Nephron (organoid): ENCODE measurements around the gene MRPL48.

Experiments
- H3K27ac Mint-ChIP-seq, 3 experiments: 2 replicates each; pipeline ENCODE4 v1.8.0; 2020; ENCODE audit warnings: mixed read lengths in 3 of 3, mild to moderate bottlenecking in 2 of 3, moderate library complexity in 1 of 3
- H3K27me3 Mint-ChIP-seq: 2 replicates; pipeline ENCODE4 v1.8.0; 2021; ENCODE audit warnings: low read depth, mild to moderate bottlenecking, moderate library complexity, mixed read lengths
- H3K36me3 Mint-ChIP-seq: 2 replicates; pipeline ENCODE4 v1.8.0; 2020; ENCODE audit warnings: low read depth, mixed read lengths
- H3K4me1 Mint-ChIP-seq: 2 replicates; pipeline ENCODE4 v1.8.0; 2020; ENCODE audit warnings: mixed read lengths
- H3K4me3 Mint-ChIP-seq, 3 experiments: 2 replicates each; pipeline ENCODE4 v1.8.0; 2020; ENCODE audit warnings: mild to moderate bottlenecking in 3 of 3, mixed read lengths in 3 of 3, moderate library complexity in 2 of 3
- H3K9me3 Mint-ChIP-seq: 2 replicates; pipeline ENCODE4 v1.8.0; 2020; ENCODE audit warnings: mixed read lengths
- CTCF ChIP-seq, 3 experiments: fragments of 200-600 bp; sonication (generic); IDR thresholded peaks; one replicate each; pipeline ENCODE4 v1.5.0; 2021; ENCODE audit warnings: antibody characterized with exemption in 3 of 3; ENCODE audit not compliant: unreplicated experiment in 3 of 3

MRPL48 gene

GRCh38 chr11:73833067-73833466 is 45.4 kb downstream of the MRPL48 start:
- Mint-ChIP-seq H3K4me3 (no peak overlapping the region), H3K9me3 (no peaks in the 10 kb centered on the region), H3K4me1 (no peaks in the 10 kb centered on the region), H3K27me3 (no peaks in the 10 kb centered on the region), H3K36me3 (peaks cover 22% of the 10 kb centered on the region), H3K27ac (no peak overlapping the region)
- TF ChIP-seq CTCF (IDR thresholded peaks at IDR 0.05; ENCODE audit: unreplicated experiment in 3 of 3), result no peak

- peaks cover 21% of the 10 kb centered on the region for H3K36me3 Mint-ChIP-seq
- H3K9me3 Mint-ChIP-seq, result no peaks in the 10 kb centered on the region
- H3K4me3 Mint-ChIP-seq, result no peak overlapping the region
- H3K27ac Mint-ChIP-seq, result peak overlapping the region in 1 of 3 experiments; percentile 19
- TF ChIP-seq CTCF (IDR thresholded peaks at IDR 0.05; ENCODE audit: unreplicated experiment in 3 of 3), result no peak
- no peaks in the 10 kb centered on the region for H3K4me1 Mint-ChIP-seq
- no peaks in the 10 kb centered on the region for H3K27me3 Mint-ChIP-seq
These were observed 50.9 kb downstream of the MRPL48 start for GRCh38 chr11:73838443-73839122.

- Mint-ChIP-seq H3K9me3 (no peaks in the 10 kb centered on the region), H3K4me3 (no peak overlapping the region), H3K27ac (no peak overlapping the region), H3K36me3 (peaks cover 22% of the 10 kb centered on the region), H3K27me3 (no peaks in the 10 kb centered on the region), H3K4me1 (no peaks in the 10 kb centered on the region)
- TF ChIP-seq CTCF (IDR thresholded peaks at IDR 0.05; ENCODE audit: unreplicated experiment in 3 of 3), result no peak
These were observed 51.4 kb downstream of the MRPL48 start for GRCh38 chr11:73839123-73839457.

- Mint-ChIP-seq H3K4me3 (no peak overlapping the region), H3K4me1 (no peaks in the 10 kb centered on the region), H3K27me3 (no peaks in the 10 kb centered on the region), H3K27ac (no peak overlapping the region), H3K9me3 (no peaks in the 10 kb centered on the region), H3K36me3 (peaks cover 30% of the 10 kb centered on the region)
- no peak for TF ChIP-seq CTCF (IDR thresholded peaks at IDR 0.05; ENCODE audit: unreplicated experiment in 3 of 3)
These were observed 63.5 kb downstream of the MRPL48 start for GRCh38 chr11:73851046-73851764.

GRCh38 chr11:73852049-73852448 is 64.4 kb downstream of the MRPL48 start:
- no peak overlapping the region for H3K27ac Mint-ChIP-seq
- TF ChIP-seq CTCF (IDR thresholded peaks at IDR 0.05; ENCODE audit: unreplicated experiment in 3 of 3), result no peak
- no peaks in the 10 kb centered on the region for H3K4me1 Mint-ChIP-seq
- H3K9me3 Mint-ChIP-seq, result no peaks in the 10 kb centered on the region
- no peak overlapping the region for H3K4me3 Mint-ChIP-seq
- H3K36me3 Mint-ChIP-seq, result peaks cover 24% of the 10 kb centered on the region
- H3K27me3 Mint-ChIP-seq, result no peaks in the 10 kb centered on the region

GRCh38 chr11:73854680-73855079 is 67.0 kb downstream of the MRPL48 start:
- no peaks in the 10 kb centered on the region for H3K9me3 Mint-ChIP-seq
- no peak for TF ChIP-seq CTCF (IDR thresholded peaks at IDR 0.05; ENCODE audit: unreplicated experiment in 3 of 3)
- peaks cover 22% of the 10 kb centered on the region for H3K36me3 Mint-ChIP-seq
- H3K4me3 Mint-ChIP-seq, result no peak overlapping the region
- no peak overlapping the region for H3K27ac Mint-ChIP-seq
- no peaks in the 10 kb centered on the region for H3K27me3 Mint-ChIP-seq
- H3K4me1 Mint-ChIP-seq, result no peaks in the 10 kb centered on the region
